ENCODE results near the gene EPHX1. TPM values are rescaled to one million over a fixed set of nuclear protein-coding genes. Genes with fewer than 3 reads are reported as not detected.

Gene EPHX1
- total and polyA plus RNA-seq, 4 donors: 93.8 to 1,448 (median 204) TPM

- TF ChIP-seq FOXA2 (IDR thresholded peaks at IDR 0.05) (no peak), NR2F2 (IDR thresholded peaks at IDR 0.05) (no peak), MAX (IDR thresholded peaks at IDR 0.05) (no peak)
Observed at GRCh38 chr1:225859151-225859550, 49.2 kb downstream of the EPHX1 start.

GRCh38 chr1:225860107-225860506 lies 50.2 kb downstream of the EPHX1 start:
- Histone ChIP-seq H3K36me3 (ENCODE audit: control insufficient read depth in 4 of 4, insufficient read depth in 3 of 4, low read depth in 1 of 4, low read length in 3 of 4) (peaks cover 17 to 64% (median 44%) of the 10 kb centered on the region in 4 donors), H3K4me1 (ENCODE audit: control insufficient read depth in 4 of 4, insufficient read depth in 4 of 4, low read length in 3 of 4) (no peaks in the 10 kb centered on the region), H3K4me3 (ENCODE audit: low read depth in 1 of 3, low read length in 3 of 3) (no peak overlapping the region), H3K27me3 (ENCODE audit: control insufficient read depth in 4 of 4, insufficient read depth in 4 of 4, low read length in 3 of 4) (no peaks in the 10 kb centered on the region), H3K9me3 (ENCODE audit: control insufficient read depth in 4 of 4, low read length in 3 of 4) (no peaks in the 10 kb centered on the region), H3K9ac (ENCODE audit: low read depth in 1 of 2, low read length in 2 of 2) (no peak overlapping the region), H3K27ac (ENCODE audit: low read depth in 1 of 2, low read length in 2 of 2) (no peak overlapping the region)
- no peak for DNase-seq (ENCODE audit: low spot score)
- 95% methylated on average over 5 of the region's 5 CpGs for WGBS
- no peak for TF ChIP-seq GABPA (IDR thresholded peaks at IDR 0.05 in 1 of 2, conservative IDR thresholded peaks at IDR 0.05 in 1 of 2)
- TF ChIP-seq REST (IDR thresholded peaks at IDR 0.05): no peak
- no peak for TF ChIP-seq CTCF (IDR thresholded peaks at IDR 0.05; ENCODE audit: low read depth, low read length, missing input control)
- TF ChIP-seq ATF3 (IDR thresholded peaks at IDR 0.05): no peak
- no peak for TF ChIP-seq MAX (IDR thresholded peaks at IDR 0.05)
- TF ChIP-seq TAF1 (conservative IDR thresholded peaks at IDR 0.05): no peak
- TF ChIP-seq RAD21 (IDR thresholded peaks at IDR 0.05): no peak

More at GRCh38 chr1:225859151-225859550, 49.2 kb downstream of the EPHX1 start:
- WGBS: 94% methylated on average over 5 of the region's 5 CpGs
- H3K4me3 ChIP-seq (ENCODE audit: low read depth in 1 of 3, low read length in 3 of 3): no peak overlapping the region
- H3K9ac ChIP-seq (ENCODE audit: low read depth in 1 of 2, low read length in 2 of 2): no peak overlapping the region
- no peak overlapping the region for H3K27ac ChIP-seq (ENCODE audit: low read depth in 1 of 2, low read length in 2 of 2)
- H3K27me3 ChIP-seq (ENCODE audit: control insufficient read depth in 4 of 4, insufficient read depth in 4 of 4, low read length in 3 of 4): no peaks in the 10 kb centered on the region
- no peaks in the 10 kb centered on the region for H3K9me3 ChIP-seq (ENCODE audit: control insufficient read depth in 4 of 4, low read length in 3 of 4)
- DNase-seq (ENCODE audit: low spot score): no peak
- H3K36me3 ChIP-seq (ENCODE audit: control insufficient read depth in 4 of 4, insufficient read depth in 3 of 4, low read depth in 1 of 4, low read length in 3 of 4): peaks cover 20 to 67% (median 47%) of the 10 kb centered on the region in 4 donors
- no peaks in the 10 kb centered on the region for H3K4me1 ChIP-seq (ENCODE audit: control insufficient read depth in 4 of 4, insufficient read depth in 4 of 4, low read length in 3 of 4)

- H3K27me3 ChIP-seq (ENCODE audit: control insufficient read depth in 4 of 4, insufficient read depth in 4 of 4, low read length in 3 of 4): no peaks in the 10 kb centered on the region
- TF ChIP-seq RXRA (IDR thresholded peaks at IDR 0.05) (no peak), HNF4G (IDR thresholded peaks at IDR 0.05) (no peak), NR2F2 (IDR thresholded peaks at IDR 0.05) (no peak)
- no peaks in the 10 kb centered on the region for H3K9me3 ChIP-seq (ENCODE audit: control insufficient read depth in 4 of 4, low read length in 3 of 4)
- DNase-seq (ENCODE audit: low spot score): no peak
- no peak overlapping the region for H3K4me3 ChIP-seq (ENCODE audit: low read depth in 1 of 3, low read length in 3 of 3)
- H3K9ac ChIP-seq (ENCODE audit: low read depth in 1 of 2, low read length in 2 of 2): no peak overlapping the region
- no peak overlapping the region for H3K27ac ChIP-seq (ENCODE audit: low read depth in 1 of 2, low read length in 2 of 2)
- peaks cover 17 to 67% (median 46%) of the 10 kb centered on the region in 4 donors for H3K36me3 ChIP-seq (ENCODE audit: control insufficient read depth in 4 of 4, insufficient read depth in 3 of 4, low read depth in 1 of 4, low read length in 3 of 4)
- WGBS: 92% methylated on average over 7 of the region's 7 CpGs
- no peaks in the 10 kb centered on the region for H3K4me1 ChIP-seq (ENCODE audit: control insufficient read depth in 4 of 4, insufficient read depth in 4 of 4, low read length in 3 of 4)
Observed at GRCh38 chr1:225860876-225861441, 51.0 kb downstream of the EPHX1 start.

All from liver (tissue), 9 donors.